ENCODE results near the gene AP2A2. TPM values are rescaled to one million over a fixed set of nuclear protein-coding genes. Genes with fewer than 3 reads are reported as not detected.

Gene AP2A2
- total RNA-seq, 1 donor from 2014 or later, result 78.1 TPM

GRCh38 chr11:1041149-1041467 is 115.4 kb downstream of the AP2A2 start:
- H3K27me3 Mint-ChIP-seq (ENCODE audit: low read depth), result no peaks in the 10 kb centered on the region
- H3K4me3 Mint-ChIP-seq, result no peak overlapping the region
- H3K36me3 Mint-ChIP-seq (ENCODE audit: low read depth), result no peaks in the 10 kb centered on the region
- H3K27ac Mint-ChIP-seq (ENCODE audit: unreplicated experiment), result no peak overlapping the region
- H3K9me3 Mint-ChIP-seq, result no peaks in the 10 kb centered on the region
- TF ChIP-seq, protein P1, sequence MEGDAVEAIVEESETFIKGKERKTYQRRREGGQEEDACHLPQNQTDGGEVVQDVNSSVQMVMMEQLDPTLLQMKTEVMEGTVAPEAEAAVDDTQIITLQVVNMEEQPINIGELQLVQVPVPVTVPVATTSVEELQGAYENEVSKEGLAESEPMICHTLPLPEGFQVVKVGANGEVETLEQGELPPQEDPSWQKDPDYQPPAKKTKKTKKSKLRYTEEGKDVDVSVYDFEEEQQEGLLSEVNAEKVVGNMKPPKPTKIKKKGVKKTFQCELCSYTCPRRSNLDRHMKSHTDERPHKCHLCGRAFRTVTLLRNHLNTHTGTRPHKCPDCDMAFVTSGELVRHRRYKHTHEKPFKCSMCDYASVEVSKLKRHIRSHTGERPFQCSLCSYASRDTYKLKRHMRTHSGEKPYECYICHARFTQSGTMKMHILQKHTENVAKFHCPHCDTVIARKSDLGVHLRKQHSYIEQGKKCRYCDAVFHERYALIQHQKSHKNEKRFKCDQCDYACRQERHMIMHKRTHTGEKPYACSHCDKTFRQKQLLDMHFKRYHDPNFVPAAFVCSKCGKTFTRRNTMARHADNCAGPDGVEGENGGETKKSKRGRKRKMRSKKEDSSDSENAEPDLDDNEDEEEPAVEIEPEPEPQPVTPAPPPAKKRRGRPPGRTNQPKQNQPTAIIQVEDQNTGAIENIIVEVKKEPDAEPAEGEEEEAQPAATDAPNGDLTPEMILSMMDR (conservative IDR thresholded peaks at IDR 0.05), result no peak
- H3K4me1 Mint-ChIP-seq, result no peaks in the 10 kb centered on the region
- no peak for DNase-seq (ENCODE audit: low read depth, low spot score)

DNA sequence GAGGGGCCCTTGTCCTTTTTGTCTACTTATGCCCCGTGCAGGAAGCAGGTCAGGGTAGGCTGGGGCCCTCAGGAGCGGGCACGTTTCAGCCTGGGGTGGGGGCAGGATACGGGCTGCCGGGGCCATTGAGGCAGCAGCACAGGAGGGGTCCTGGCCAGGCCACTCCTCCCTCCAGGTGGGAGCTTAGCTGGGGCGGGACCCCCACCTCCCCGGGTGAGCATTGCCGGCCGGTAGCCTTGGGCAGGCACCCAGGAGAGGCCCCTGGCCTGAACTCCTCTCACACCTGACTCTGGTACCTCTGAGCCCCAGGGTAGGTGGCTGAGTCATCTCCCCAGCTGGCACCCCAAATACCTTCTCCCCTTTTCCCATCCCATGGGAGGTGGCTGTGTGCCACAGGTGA is 115.8 kb downstream of the AP2A2 start:
- Mint-ChIP-seq H3K27ac (ENCODE audit: unreplicated experiment) (no peak overlapping the region), H3K4me3 (no peak overlapping the region), H3K27me3 (ENCODE audit: low read depth) (no peaks in the 10 kb centered on the region), H3K36me3 (ENCODE audit: low read depth) (no peaks in the 10 kb centered on the region), H3K9me3 (no peaks in the 10 kb centered on the region), H3K4me1 (no peaks in the 10 kb centered on the region)
- DNase-seq (ENCODE audit: low read depth, low spot score), result no peak
- TF ChIP-seq, protein P1 (conservative IDR thresholded peaks at IDR 0.05), result no peak

DNA sequence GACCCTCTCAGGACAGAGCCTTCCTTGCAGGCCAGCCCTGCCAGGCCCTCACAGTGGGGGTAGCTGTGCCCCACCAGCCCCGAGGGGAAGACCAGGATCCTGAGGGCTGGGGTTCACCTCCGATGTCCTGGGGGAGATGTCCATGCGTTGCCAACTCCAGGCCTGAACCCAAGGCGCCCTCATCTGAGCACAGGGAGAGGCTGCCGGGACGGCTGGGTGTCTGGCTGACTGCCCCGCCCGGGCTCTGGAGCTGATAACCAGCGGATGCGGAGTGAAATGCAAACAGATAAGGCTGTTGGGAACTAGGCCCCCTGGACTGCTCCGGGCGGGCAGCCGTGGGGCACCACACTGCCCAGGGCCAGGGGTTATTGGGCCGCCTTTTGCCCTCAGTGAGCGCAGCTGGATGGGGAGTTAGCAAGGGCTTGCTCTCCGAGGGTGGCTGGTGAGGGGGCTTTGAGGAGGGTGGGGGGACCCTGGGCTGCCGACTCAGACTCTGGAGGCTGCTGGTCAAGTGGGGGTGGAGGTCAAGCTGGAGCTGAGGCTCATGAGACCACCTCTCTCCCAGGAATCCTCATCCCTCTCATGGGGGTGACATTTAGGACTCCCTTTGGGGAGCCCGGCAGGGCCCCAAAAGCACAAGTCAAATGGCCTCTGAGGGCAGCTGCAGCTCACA is 116.4 kb downstream of the AP2A2 start:
- Mint-ChIP-seq H3K4me1 (no peaks in the 10 kb centered on the region), H3K4me3 (no peak overlapping the region), H3K27ac (ENCODE audit: unreplicated experiment) (no peak overlapping the region), H3K9me3 (no peaks in the 10 kb centered on the region), H3K36me3 (ENCODE audit: low read depth) (no peaks in the 10 kb centered on the region), H3K27me3 (ENCODE audit: low read depth) (no peaks in the 10 kb centered on the region)
- TF ChIP-seq, protein P1 (conservative IDR thresholded peaks at IDR 0.05), result no peak
- no peak for DNase-seq (ENCODE audit: low read depth, low spot score)

DNA sequence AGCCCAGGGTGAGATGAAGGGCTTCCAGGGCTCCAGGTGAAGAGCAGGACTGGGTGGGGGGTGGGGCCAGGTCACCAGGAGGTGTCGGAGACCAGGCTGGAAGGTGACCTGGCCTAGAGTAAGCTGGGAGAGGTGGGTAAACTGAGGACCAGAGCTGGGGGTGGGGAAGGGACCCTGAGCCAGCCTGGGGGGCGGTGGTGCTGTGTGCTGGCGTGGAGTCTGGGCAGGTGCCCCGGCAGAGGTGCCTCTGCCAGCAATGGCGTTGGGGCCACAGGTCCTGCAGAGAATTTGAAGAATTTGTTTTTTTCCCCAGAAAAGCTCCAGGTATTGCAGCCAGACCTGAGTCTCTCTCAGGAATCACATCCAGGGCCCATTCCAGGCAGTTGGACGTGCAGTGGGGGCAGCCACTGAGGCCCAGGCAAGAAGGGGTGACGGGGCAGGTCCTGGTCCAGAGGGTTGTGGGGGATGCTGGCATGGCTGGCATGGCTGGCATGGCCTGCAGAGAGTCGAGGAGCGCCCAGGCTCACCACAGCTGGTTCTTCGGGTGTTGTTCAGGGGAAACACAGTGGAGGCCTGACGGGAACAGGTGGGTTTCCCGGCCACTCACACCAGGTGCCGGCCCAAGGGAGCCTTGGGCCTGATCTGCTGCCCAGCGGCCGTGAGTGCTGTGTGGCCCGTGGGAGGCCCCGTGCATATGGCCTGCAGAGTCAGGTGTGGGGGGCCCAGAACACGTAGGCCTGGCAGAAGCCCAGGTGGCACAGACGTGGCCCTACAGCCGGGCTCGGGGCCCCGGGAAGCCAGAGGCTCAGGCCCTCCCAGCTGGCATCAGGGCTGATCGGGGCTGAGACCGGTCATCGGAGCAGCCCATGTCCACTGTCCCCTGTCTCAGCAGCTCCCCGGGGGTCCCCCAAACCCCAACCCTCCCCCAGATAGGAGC is 117.2 kb downstream of the AP2A2 start:
- no peaks in the 10 kb centered on the region for H3K9me3 Mint-ChIP-seq
- TF ChIP-seq, protein P1 (conservative IDR thresholded peaks at IDR 0.05), result no peak
- no peaks in the 10 kb centered on the region for H3K4me1 Mint-ChIP-seq
- H3K36me3 Mint-ChIP-seq (ENCODE audit: low read depth), result no peaks in the 10 kb centered on the region
- peaks cover 4% of the 10 kb centered on the region for H3K27me3 Mint-ChIP-seq (ENCODE audit: low read depth)
- no peak overlapping the region for H3K27ac Mint-ChIP-seq (ENCODE audit: unreplicated experiment)
- no peak for DNase-seq (ENCODE audit: low read depth, low spot score)
- no peak overlapping the region for H3K4me3 Mint-ChIP-seq

DNA sequence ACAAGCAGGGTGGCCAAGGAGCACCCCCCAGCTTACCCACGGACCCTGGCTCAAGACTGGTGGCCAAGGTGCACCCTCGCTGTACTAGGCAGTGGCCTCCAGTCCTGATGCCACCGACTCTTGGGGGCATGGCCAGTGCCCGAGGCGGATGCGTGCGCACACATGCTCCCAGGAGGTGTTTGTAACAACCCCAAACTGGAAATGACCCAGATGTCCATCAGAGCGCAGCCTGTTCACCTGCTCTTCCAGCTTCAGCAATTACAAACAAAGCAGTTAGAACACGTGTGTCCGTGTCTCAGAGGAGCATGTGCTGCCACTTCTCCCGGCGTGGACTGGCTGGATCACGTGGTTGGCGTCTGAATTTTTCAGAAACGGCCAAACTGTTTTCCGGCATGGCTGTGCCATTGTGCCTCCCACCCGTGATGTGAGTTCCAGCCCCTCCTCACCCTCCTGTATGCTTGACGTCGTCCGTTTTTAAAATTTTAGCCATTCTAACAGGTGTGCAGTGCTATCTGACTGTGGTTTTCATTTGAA is 118.0 kb downstream of the AP2A2 start:
- no peaks in the 10 kb centered on the region for H3K9me3 Mint-ChIP-seq
- H3K27ac Mint-ChIP-seq (ENCODE audit: unreplicated experiment), result no peak overlapping the region
- no peaks in the 10 kb centered on the region for H3K36me3 Mint-ChIP-seq (ENCODE audit: low read depth)
- no peak overlapping the region for H3K4me3 Mint-ChIP-seq
- no peak for DNase-seq (ENCODE audit: low read depth, low spot score)
- TF ChIP-seq, protein P1 (conservative IDR thresholded peaks at IDR 0.05), result no peak
- peaks cover 5% of the 10 kb centered on the region for H3K27me3 Mint-ChIP-seq (ENCODE audit: low read depth)
- no peaks in the 10 kb centered on the region for H3K4me1 Mint-ChIP-seq
